HCT116 (cell line): ENCODE data around the gene CBX8. TPM values are rescaled to one million over a fixed set of nuclear protein-coding genes. Genes with fewer than 3 reads are reported as not detected.

ENCODE experiments used
- ATAC-seq: fragments of 200-7000 bp; cut with Tn5 transposase; 2 replicates; pipeline ENCODE4 v1.9.1; 2020; ENCODE audit warnings: mild to moderate bottlenecking, moderate library complexity
- BruUV-seq: library from RNA; stranded (reverse); fragments of 400-500 nt; replicated peaks from 2 replicates; lab custom pipeline; 2021; lab: Mats Ljungman, UMichigan
- CTCF ChIA-PET: fragments of 300-600 bp; sonication (Branson Sonifier 250); formaldehyde crosslinking; loops from one replicate; lab custom pipeline; 2021; ENCODE audit warnings: antibody characterized with exemption; lab: Charles Lee
- POLR2A ChIA-PET: fragments of 300-600, 350-600 bp; sonication (Branson Sonifier 250); formaldehyde crosslinking; loops from one replicate; lab custom pipeline; 2021; ENCODE audit warnings: antibody characterized with exemption; lab: Charles Lee
- RAD21 ChIA-PET, 2 experiments: fragments of 300-600 bp; sonication (Branson Sonifier 250); formaldehyde crosslinking; loops; one replicate each; lab custom pipeline; 2023; ENCODE audit warnings: low total read pairs in 2 of 2; ENCODE audit not compliant: uncharacterized antibody in 2 of 2, unreplicated experiment in 2 of 2, low non-redundant PET in 1 of 2; lab: Charles Lee
- DNase-seq: peaks from one replicate; pipeline ENCODE4 v3.0.0-alpha.2; 2010; ENCODE audit warnings: low read depth, low spot score
- H2AFZ ChIP-seq: fragments of 200-600 bp; shearing (Covaris generic), sonication (generic); 2 replicates; pipeline ENCODE4 v1.6.1; 2017; ENCODE audit warnings: low read depth, mixed run types, mixed read lengths, antibody characterized with exemption, low read length; ENCODE audit not compliant: poor library complexity, severe bottlenecking
- H3K27ac ChIP-seq: 2 replicates; pipeline ENCODE4 v1.5.1; 2012; ENCODE audit warnings: low read depth, low read length
- H3K27me3 ChIP-seq: fragments of 200-600 bp; sonication (generic); 2 replicates; pipeline ENCODE4 v1.6.1; 2016; ENCODE audit warnings: mixed run types, low read length, mixed read lengths; ENCODE audit not compliant: insufficient read depth
- H3K36me3 ChIP-seq, 2 experiments: fragments of 200-500 bp in 1 of 2; fragments of 200-600 bp in 1 of 2; sonication (Bioruptor generic) in 1 of 2; sonication (generic) in 1 of 2; 2 replicates each; pipeline versions ENCODE4 v1.5.1 to v1.6.1; 2014 to 2016; ENCODE audit warnings: low read length in 2 of 2, inconsistent platforms in 1 of 2, mixed read lengths in 1 of 2, mixed run types in 1 of 2; ENCODE audit not compliant: insufficient read depth in 2 of 2, control insufficient read depth in 1 of 2
- H3K4me1 ChIP-seq, 2 experiments: fragments of 200-600 bp in 1 of 2; sonication (generic) in 1 of 2; 2 replicates each; pipeline versions ENCODE4 v1.5.1 to v1.6.1; 2012 to 2017; ENCODE audit warnings: low read length in 2 of 2, inconsistent platforms in 1 of 2, mild to moderate bottlenecking in 1 of 2, mixed read lengths in 1 of 2, mixed run types in 1 of 2, moderate library complexity in 1 of 2; ENCODE audit not compliant: insufficient read depth in 2 of 2, control insufficient read depth in 1 of 2
- H3K4me2 ChIP-seq: fragments of 200-600 bp; sonication (generic); 2 replicates; pipeline ENCODE4 v1.6.1; 2017; ENCODE audit warnings: mixed run types, low read length, mixed read lengths
- H3K4me3 ChIP-seq, 2 experiments: fragments of 200-600 bp in 1 of 2; sonication (generic) in 1 of 2; replicated peaks in 1 of 2; 2 replicates each; pipeline ENCODE4 v1.5.1; 2011 to 2016; ENCODE audit warnings: low read length in 2 of 2, control low read depth in 1 of 2, low read depth in 1 of 2, mild to moderate bottlenecking in 1 of 2, mixed read lengths in 1 of 2, mixed run types in 1 of 2
- H3K79me2 ChIP-seq: fragments of 200-600 bp; sonication (generic); 2 replicates; pipeline ENCODE4 v1.6.1; 2017; ENCODE audit warnings: mild to moderate bottlenecking, mixed run types, low read length, moderate library complexity, mixed read lengths; ENCODE audit not compliant: insufficient read depth
- H3K9ac ChIP-seq: fragments of 200-600 bp; sonication (generic); 2 replicates; pipeline ENCODE4 v1.6.1; 2016; ENCODE audit warnings: low read length, mixed read lengths
- H3K9me2 ChIP-seq: fragments of 200-600 bp; sonication (generic), shearing (Covaris generic); 2 replicates; pipeline ENCODE4 v1.6.1; 2017; ENCODE audit warnings: mixed run types, mild to moderate bottlenecking, moderate library complexity; ENCODE audit not compliant: insufficient read depth
- H3K9me3 ChIP-seq, 2 experiments: fragments of 200-500 bp in 1 of 2; fragments of 200-600 bp in 1 of 2; sonication (Bioruptor generic) in 1 of 2; sonication (generic) in 1 of 2; 2 replicates each; pipeline ENCODE4 v1.6.1; 2014 to 2017; ENCODE audit warnings: low read length in 2 of 2, mixed read lengths in 2 of 2, inconsistent platforms in 1 of 2, low read depth in 1 of 2, mild to moderate bottlenecking in 1 of 2, mixed run types in 1 of 2, moderate library complexity in 1 of 2; ENCODE audit not compliant: control insufficient read depth in 1 of 2, insufficient read depth in 1 of 2
- H4K20me1 ChIP-seq: fragments of 200-600 bp; sonication (generic), shearing (Covaris generic); 2 replicates; pipeline ENCODE4 v1.6.1; 2017; ENCODE audit warnings: mixed run types, mild to moderate bottlenecking, moderate library complexity; ENCODE audit not compliant: insufficient read depth
- CBX3 ChIP-seq: IDR thresholded peaks from 2 replicates; pipeline ENCODE4 v1.6.1; 2012; ENCODE audit warnings: low read depth
- ELF1 ChIP-seq: IDR thresholded peaks from 2 replicates; pipeline ENCODE4 v1.6.1; 2012; ENCODE audit warnings: low read depth, borderline replicate concordance
- POLR2A ChIP-seq: IDR thresholded peaks from 2 replicates; pipeline ENCODE4 v1.7.0; 2011; ENCODE audit warnings: borderline replicate concordance; ENCODE audit not compliant: insufficient read depth, insufficient read length; ENCODE audit errors: extremely low read depth
- SP1 ChIP-seq: IDR thresholded peaks from 2 replicates; pipeline ENCODE4 v1.6.1; 2012; ENCODE audit warnings: low read depth
- SRF ChIP-seq: IDR thresholded peaks from 2 replicates; pipeline ENCODE4 v1.6.1; 2012; ENCODE audit warnings: low read depth
- TCF7L2 ChIP-seq: IDR thresholded peaks from 2 replicates; pipeline ENCODE4 v1.7.0; 2011; ENCODE audit warnings: borderline replicate concordance, inconsistent platforms; ENCODE audit not compliant: insufficient read depth, insufficient read length; ENCODE audit errors: extremely low read depth
- YY1 ChIP-seq: IDR thresholded peaks from 2 replicates; pipeline ENCODE4 v1.6.1; 2011; ENCODE audit warnings: low read length, low read depth, moderate library complexity, mild to moderate bottlenecking; ENCODE audit not compliant: insufficient replicate concordance; ENCODE audit errors: extremely low read depth
- ZFX ChIP-seq: fragments of 450-650 bp; IDR thresholded peaks from 2 replicates; pipeline ENCODE4 v1.6.1; 2017
- intact Hi-C: fragments of 100-400 bp; cut with micrococcal nuclease; formaldehyde crosslinking; loops from 2 replicates; pipeline ENCODE4 v1.10.0; 2022
- total RNA-seq: library from RNA; stranded (reverse); gene quantifications from one replicate; pipeline ENCODE4 v1.2.1, GENCODE V29; 2021; ENCODE audit not compliant: unreplicated experiment
- TF ChIP-seq, protein P1 (sequence below): IDR thresholded peaks from 2 replicates; pipeline ENCODE4 v1.6.1; 2011; ENCODE audit warnings: mild to moderate bottlenecking, low read length, moderate library complexity; ENCODE audit not compliant: insufficient replicate concordance; ENCODE audit errors: extremely low read depth
- TF ChIP-seq, protein P2 (sequence below): IDR thresholded peaks from 2 replicates; pipeline ENCODE4 v1.6.1; 2012

CBX8 gene
- total RNA-seq, 1 experiment from 2014 or later: 29.0 TPM

DNA sequence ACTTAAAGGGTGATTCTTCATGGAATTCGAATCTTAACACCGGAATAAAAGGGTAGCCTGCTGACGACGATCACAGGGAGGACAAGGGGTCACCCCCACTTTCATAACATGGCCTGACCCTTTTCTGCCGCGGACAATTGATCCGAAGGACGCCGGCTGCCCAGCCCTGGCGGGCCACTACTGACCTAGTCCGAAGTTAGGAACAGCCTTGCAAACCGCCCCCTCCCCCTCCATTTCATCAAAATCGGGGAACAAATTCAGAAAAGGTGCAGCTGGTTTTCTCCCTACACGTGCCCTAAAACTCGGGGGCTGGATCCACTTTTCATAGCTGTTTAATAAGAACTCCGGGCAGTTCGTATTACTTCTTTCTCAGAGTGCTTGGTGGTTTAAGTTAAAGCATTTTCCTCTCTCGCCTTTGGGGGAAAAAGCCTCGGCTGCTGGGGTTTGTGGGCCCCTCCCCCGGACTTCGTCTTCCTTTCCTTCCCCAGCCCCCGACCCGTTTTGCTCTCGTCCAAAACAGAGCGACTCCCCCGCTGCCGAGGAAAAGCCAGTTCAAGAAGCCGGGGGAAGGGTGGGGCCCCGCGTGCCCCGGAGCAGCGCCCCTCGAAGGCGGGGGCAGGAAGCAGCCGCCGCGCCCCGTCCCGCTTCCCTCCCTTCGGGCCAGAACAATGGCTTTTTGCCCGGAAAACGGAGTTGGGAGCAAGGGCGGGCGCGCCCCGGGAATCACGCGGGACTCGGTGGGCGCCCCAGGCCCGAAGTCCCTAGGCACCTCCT, 19.6 kb downstream of the CBX8 start (continued):
- no peak for TF ChIP-seq SRF
- TF ChIP-seq CBX3: no peak

DNA sequence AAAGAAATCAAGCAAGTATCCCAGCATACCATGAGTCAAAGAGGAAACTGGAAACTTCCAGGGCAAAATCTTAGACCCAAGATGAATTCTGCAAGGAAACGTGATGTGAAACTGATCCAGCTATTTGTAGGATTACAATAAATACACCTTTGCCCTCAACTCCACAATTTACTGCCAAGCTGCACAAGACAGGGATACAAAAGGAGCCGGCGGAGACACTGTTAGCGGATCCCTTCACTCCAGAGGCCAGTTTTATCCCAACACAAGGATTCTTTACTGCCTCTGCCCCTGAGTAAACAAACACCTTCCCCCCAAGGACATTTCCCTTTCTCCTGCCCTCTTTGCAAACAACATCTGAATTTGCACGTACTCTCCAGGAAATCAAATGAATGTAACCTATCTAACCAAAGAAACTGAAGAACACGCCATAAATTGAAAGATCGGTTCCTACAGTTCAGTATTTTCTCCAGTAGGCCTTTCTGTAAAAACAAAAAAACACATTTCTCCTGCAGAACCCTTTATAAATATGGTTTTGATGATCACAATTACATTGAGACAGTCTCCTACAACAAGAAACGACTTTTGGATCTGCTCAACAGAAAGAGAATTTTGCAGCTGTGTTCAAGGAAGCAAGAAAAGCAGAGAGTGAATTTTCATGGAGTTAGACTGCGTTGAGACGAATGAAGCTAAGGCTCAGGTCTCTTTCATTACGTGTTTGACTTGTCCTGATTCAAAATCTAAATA, 20.3 kb downstream of the CBX8 start:
- RAD21 ChIA-PET: interaction anchor here in 1 of 2 experiments (0.7 kb wide), 1 partner anchor 207 kb away, joined by 4 read pairs; no protein-coding TSS in a partner anchor
- ATAC-seq: no peak
- POLR2A ChIA-PET: interaction anchor here (1.4 kb wide), 2 partner anchors 21 to 63 kb away, joined by 5 to 6 read pairs; partner anchors contain the start of genes CBX4 and CBX8
- Histone ChIP-seq H3K36me3 (peaks cover 2 to 9% of the 10 kb centered on the region in 2 experiments; a peak in 2 of 4 replicates), H3K4me3 (no peak overlapping the region), H3K27ac (no peak overlapping the region), H2AFZ (no peak overlapping the region), H3K27me3 (peaks cover 34% of the 10 kb centered on the region), H3K9me2 (no peaks in the 10 kb centered on the region), H3K9me3 (no peaks in the 10 kb centered on the region), H3K79me2 (peaks cover 16% of the 10 kb centered on the region), H3K4me1 (peaks cover 12 to 19% of the 10 kb centered on the region in 2 experiments), H4K20me1 (no peaks in the 10 kb centered on the region), H3K9ac (no peak overlapping the region), H3K4me2 (no peak overlapping the region)
- BruUV-seq: no TSS peak
- TF ChIP-seq ZFX: no peak
- TF ChIP-seq YY1: no peak
- TF ChIP-seq SRF: no peak
- no peak for TF ChIP-seq ELF1
- no peak for TF ChIP-seq POLR2A
- no peak for TF ChIP-seq TCF7L2
- TF ChIP-seq, protein P1, sequence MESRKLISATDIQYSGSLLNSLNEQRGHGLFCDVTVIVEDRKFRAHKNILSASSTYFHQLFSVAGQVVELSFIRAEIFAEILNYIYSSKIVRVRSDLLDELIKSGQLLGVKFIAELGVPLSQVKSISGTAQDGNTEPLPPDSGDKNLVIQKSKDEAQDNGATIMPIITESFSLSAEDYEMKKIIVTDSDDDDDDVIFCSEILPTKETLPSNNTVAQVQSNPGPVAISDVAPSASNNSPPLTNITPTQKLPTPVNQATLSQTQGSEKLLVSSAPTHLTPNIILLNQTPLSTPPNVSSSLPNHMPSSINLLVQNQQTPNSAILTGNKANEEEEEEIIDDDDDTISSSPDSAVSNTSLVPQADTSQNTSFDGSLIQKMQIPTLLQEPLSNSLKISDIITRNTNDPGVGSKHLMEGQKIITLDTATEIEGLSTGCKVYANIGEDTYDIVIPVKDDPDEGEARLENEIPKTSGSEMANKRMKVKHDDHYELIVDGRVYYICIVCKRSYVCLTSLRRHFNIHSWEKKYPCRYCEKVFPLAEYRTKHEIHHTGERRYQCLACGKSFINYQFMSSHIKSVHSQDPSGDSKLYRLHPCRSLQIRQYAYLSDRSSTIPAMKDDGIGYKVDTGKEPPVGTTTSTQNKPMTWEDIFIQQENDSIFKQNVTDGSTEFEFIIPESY: no peak
- TF ChIP-seq, protein P2, sequence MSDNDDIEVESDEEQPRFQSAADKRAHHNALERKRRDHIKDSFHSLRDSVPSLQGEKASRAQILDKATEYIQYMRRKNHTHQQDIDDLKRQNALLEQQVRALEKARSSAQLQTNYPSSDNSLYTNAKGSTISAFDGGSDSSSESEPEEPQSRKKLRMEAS: no peak
- TF ChIP-seq SP1: no peak
- intact Hi-C loops: no loop called here
- DNase-seq: no peak
- CTCF ChIA-PET: interaction anchor here (0.7 to 1.6 kb wide), 8 partner anchors 13 to 232 kb away, joined by 3 to 5 read pairs (median 3); no protein-coding TSS in a partner anchor
